ENCODE data around the gene H2BW2. TPM values are rescaled to one million over a fixed set of nuclear protein-coding genes. Genes with fewer than 3 reads are reported as not detected.

The H2BW2 gene
- total and polyA plus RNA-seq, 9 of the 15 experiments (the other 6 are each of a cell fraction or from before 2014, with no cell fraction given), result not detected

DNA sequence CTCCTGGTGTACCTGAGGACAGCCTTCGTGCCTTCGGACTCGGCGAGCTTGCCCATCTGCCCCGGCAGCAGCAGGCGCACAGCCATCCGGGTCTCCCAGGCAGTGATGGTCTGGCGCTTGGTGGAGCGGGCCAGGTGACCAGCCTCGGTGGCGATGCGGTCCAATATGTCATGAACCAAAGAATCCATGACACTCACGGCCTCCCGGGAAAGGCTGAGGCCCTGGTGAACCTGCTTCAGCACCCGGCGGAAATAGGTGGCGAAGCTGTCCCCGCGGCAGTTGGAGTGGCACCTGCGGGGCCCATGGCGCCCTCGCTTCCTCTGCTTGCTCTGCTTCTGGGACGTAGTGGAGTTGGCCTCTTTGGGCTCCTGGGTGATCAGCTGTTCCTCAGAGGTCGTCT lies 26.6 kb upstream of the H2BW2 start:
- CTCF ChIA-PET (ENCODE audit: low intra/inter-chr PET ratio), result no interaction called here
- WGBS (ENCODE audit: insufficient coverage, low coverage, missing lambda C conversion rate), result 21% methylated on average over 16 of the region's 24 CpGs
- Histone ChIP-seq H4K20me1 (replicated peaks; ENCODE audit: control insufficient read depth, insufficient read depth, low read length) (no peaks in the 10 kb centered on the region), H3K4me2 (ENCODE audit: insufficient read depth, low read length) (no peak overlapping the region; the same call in 1 of the 2 replicates), H3K9ac (ENCODE audit: insufficient read depth in 1 of 2, low read depth in 2 of 2, low read length in 2 of 2) (no peak overlapping the region), H3K9me3 (replicated peaks; ENCODE audit: control insufficient read depth, insufficient read depth, low read depth, low read length) (no peaks in the 10 kb centered on the region), H3K9me1 (ENCODE audit: control insufficient read depth, insufficient read depth, low read length) (no peaks in the 10 kb centered on the region), H3K36me3 (ENCODE audit: control insufficient read depth, insufficient read depth, low read length) (no peaks in the 10 kb centered on the region), H3K79me2 (ENCODE audit: control insufficient read depth, insufficient read depth, low read length) (no peaks in the 10 kb centered on the region), H3K27ac (ENCODE audit: extremely low read depth, low read depth, low read length) (no peak overlapping the region), H3K4me1 (replicated peaks in 1 of 2; ENCODE audit: control insufficient read depth in 2 of 2, insufficient read depth in 2 of 2, low read length in 2 of 2) (peaks cover 0 to 4% of the 10 kb centered on the region in 2 experiments; a peak in 1 of 5 replicates), H3K4me3 (no peak overlapping the region), H3K27me3 (ENCODE audit: control insufficient read depth in 2 of 2, insufficient read depth in 2 of 2, low read length in 2 of 2) (no peaks in the 10 kb centered on the region), H2AFZ (ENCODE audit: low read depth, low read length) (no peak overlapping the region)
- intact Hi-C loops (cut with micrococcal nuclease), result no loop called here
- TF ChIP-seq ESRRA (IDR thresholded peaks at IDR 0.05; ENCODE audit: borderline replicate concordance, low read depth), result no peak
- no peak for TF ChIP-seq NCOR1 (IDR thresholded peaks at IDR 0.05)
- TF ChIP-seq SMAD3 (CRISPR knock-in tag; conservative IDR thresholded peaks at IDR 0.05), result no peak
- no peak for TF ChIP-seq HMG20B (CRISPR knock-in tag; IDR thresholded peaks at IDR 0.05)
- no peak for TF ChIP-seq POLR3G (IDR thresholded peaks at IDR 0.05; ENCODE audit: extremely low read depth, insufficient read length, insufficient replicate concordance)
- TF ChIP-seq, protein P1, sequence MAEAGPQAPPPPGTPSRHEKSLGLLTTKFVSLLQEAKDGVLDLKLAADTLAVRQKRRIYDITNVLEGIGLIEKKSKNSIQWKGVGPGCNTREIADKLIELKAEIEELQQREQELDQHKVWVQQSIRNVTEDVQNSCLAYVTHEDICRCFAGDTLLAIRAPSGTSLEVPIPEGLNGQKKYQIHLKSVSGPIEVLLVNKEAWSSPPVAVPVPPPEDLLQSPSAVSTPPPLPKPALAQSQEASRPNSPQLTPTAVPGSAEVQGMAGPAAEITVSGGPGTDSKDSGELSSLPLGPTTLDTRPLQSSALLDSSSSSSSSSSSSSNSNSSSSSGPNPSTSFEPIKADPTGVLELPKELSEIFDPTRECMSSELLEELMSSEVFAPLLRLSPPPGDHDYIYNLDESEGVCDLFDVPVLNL (CRISPR knock-in tag; IDR thresholded peaks at IDR 0.05; ENCODE audit: low read depth), result no peak
- no peak for TF ChIP-seq GATA2 (CRISPR knock-in tag; IDR thresholded peaks at IDR 0.05)
- no peak for TF ChIP-seq GTF2E2 (tag; IDR thresholded peaks at IDR 0.05)
- TF ChIP-seq POLR2AphosphoS5 (IDR thresholded peaks at IDR 0.05; ENCODE audit: control insufficient read depth, insufficient read depth, low read depth, low read length), result no peak
- TF ChIP-seq, protein P2, sequence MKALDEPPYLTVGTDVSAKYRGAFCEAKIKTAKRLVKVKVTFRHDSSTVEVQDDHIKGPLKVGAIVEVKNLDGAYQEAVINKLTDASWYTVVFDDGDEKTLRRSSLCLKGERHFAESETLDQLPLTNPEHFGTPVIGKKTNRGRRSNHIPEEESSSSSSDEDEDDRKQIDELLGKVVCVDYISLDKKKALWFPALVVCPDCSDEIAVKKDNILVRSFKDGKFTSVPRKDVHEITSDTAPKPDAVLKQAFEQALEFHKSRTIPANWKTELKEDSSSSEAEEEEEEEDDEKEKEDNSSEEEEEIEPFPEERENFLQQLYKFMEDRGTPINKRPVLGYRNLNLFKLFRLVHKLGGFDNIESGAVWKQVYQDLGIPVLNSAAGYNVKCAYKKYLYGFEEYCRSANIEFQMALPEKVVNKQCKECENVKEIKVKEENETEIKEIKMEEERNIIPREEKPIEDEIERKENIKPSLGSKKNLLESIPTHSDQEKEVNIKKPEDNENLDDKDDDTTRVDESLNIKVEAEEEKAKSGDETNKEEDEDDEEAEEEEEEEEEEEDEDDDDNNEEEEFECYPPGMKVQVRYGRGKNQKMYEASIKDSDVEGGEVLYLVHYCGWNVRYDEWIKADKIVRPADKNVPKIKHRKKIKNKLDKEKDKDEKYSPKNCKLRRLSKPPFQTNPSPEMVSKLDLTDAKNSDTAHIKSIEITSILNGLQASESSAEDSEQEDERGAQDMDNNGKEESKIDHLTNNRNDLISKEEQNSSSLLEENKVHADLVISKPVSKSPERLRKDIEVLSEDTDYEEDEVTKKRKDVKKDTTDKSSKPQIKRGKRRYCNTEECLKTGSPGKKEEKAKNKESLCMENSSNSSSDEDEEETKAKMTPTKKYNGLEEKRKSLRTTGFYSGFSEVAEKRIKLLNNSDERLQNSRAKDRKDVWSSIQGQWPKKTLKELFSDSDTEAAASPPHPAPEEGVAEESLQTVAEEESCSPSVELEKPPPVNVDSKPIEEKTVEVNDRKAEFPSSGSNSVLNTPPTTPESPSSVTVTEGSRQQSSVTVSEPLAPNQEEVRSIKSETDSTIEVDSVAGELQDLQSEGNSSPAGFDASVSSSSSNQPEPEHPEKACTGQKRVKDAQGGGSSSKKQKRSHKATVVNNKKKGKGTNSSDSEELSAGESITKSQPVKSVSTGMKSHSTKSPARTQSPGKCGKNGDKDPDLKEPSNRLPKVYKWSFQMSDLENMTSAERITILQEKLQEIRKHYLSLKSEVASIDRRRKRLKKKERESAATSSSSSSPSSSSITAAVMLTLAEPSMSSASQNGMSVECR (CRISPR knock-in tag; IDR thresholded peaks at IDR 0.05), result no peak
- TF ChIP-seq NCOA1 (IDR thresholded peaks at IDR 0.05; ENCODE audit: low read depth), result no peak
- no peak for TF ChIP-seq NCOA4 (IDR thresholded peaks at IDR 0.05; ENCODE audit: partially characterized antibody)
- POLR2A ChIA-PET, result no interaction called here
- ATAC-seq, result no peak
- in situ Hi-C loops (cut with MboI), result no loop called here
- no peak for DNase-seq (ENCODE audit: extremely low read depth in 1 of 4, low spot score in 3 of 4)
- no peak for FAIRE-seq
- BruUV-seq (replicated peaks), result no TSS peak

Measured in K562 (cell line).